Measurements from ENCODE around the gene CD81. TPM values are rescaled to one million over a fixed set of nuclear protein-coding genes. Genes with fewer than 3 reads are reported as not detected.

CD81 gene
- total RNA-seq, 2 donors from 2014 or later, result 498 to 842 TPM

DNA sequence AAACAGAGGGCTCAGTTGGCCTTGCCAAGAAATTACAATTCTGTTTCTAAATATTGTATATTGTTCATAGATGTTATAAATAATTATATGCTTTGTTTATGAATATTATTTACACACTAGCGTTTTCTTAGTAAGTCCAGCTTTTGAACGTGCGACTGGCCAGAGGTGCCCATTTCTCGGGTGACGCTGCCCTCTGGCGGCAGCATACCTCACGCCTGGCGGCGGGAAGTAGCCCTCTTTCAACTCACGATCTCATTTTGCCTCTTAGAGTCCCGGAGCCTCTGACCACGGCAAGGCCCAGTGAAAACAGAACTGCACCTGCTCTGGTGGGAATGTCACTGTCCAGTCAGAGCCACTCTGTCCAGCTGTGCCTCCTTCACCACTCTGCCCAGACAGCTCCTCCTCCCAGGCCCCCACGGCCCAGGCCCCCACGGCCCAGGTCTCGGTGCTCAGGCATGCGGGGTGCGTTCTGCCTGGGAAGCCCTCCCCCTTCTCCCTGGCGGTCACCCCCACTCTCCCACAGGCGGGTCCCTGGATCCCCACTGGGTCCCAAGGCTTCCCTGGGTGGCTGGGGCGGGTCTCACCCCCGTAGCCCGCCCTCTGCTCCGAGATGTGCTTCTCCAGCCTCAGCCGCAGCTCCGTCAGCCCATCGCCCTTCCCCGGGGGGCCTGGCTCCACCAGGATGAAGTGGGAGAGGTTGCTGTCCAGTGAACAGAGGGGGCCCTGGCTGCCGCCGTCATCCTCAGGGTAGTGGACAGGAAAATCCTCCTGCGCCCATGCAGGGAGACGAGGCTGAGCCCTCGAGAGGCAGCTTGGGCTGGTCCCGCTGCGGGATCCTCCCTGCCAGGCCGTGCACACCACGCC lies 42.8 kb downstream of the CD81 start:
- DNase-seq (ENCODE audit: low spot score), result no peak
- no peaks in the 10 kb centered on the region for H3K27me3 ChIP-seq (replicated peaks; ENCODE audit: insufficient read depth)
- H3K4me1 ChIP-seq (ENCODE audit: control insufficient read depth in 1 of 2, low read depth in 2 of 2), result no peaks in the 10 kb centered on the region
- no peak overlapping the region for H3K4me3 ChIP-seq
- no peaks in the 10 kb centered on the region for H3K36me3 ChIP-seq
- H3K27ac ChIP-seq, result no peak overlapping the region
- peak; percentile 56 for ATAC-seq (ENCODE audit: insufficient number of reproducible peaks, low FRiP score, low read depth)
- TF ChIP-seq, protein P1, sequence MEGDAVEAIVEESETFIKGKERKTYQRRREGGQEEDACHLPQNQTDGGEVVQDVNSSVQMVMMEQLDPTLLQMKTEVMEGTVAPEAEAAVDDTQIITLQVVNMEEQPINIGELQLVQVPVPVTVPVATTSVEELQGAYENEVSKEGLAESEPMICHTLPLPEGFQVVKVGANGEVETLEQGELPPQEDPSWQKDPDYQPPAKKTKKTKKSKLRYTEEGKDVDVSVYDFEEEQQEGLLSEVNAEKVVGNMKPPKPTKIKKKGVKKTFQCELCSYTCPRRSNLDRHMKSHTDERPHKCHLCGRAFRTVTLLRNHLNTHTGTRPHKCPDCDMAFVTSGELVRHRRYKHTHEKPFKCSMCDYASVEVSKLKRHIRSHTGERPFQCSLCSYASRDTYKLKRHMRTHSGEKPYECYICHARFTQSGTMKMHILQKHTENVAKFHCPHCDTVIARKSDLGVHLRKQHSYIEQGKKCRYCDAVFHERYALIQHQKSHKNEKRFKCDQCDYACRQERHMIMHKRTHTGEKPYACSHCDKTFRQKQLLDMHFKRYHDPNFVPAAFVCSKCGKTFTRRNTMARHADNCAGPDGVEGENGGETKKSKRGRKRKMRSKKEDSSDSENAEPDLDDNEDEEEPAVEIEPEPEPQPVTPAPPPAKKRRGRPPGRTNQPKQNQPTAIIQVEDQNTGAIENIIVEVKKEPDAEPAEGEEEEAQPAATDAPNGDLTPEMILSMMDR (IDR thresholded peaks at IDR 0.05), result peak; percentile 73
- H3K9me3 ChIP-seq, result no peaks in the 10 kb centered on the region

DNA sequence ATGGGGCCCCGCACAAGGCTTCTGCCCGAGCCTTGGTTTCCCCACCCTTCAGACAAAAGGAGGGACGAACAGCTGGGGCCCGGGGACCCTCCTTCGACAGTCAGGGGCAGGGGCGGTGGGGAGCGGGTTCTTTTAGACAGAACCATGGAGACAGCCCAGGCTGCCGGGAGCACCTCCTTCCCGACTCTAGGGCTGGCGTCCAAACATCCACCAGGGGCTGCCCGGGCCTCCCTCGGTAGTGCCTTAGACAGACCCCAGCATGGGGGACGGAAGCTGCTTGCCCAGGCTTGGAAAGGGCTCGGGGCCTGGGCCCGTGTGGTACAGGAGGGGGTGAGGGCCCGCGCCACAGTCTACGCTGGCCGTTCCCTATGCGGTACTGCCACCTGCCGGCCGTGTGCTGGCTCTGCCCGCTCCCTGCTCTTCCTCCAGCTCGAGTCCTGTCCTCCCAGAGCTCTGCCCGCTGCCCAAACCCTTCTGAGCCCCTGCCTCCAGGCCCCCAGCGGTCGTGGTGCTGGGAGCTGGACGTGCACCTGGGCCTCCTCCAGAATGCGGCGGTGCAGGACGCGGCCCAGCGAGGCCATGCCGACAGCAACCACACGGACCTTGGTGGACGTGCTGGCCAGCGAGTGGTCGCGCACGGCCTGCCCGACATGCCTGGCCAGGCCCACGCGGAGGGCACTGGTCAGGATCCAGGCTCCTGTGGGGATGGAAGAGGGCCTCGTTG lies 43.6 kb downstream of the CD81 start:
- Histone ChIP-seq H3K4me1 (ENCODE audit: control insufficient read depth in 1 of 2, low read depth in 2 of 2) (no peaks in the 10 kb centered on the region), H3K27me3 (replicated peaks; ENCODE audit: insufficient read depth) (no peaks in the 10 kb centered on the region), H3K9me3 (no peaks in the 10 kb centered on the region), H3K36me3 (no peaks in the 10 kb centered on the region), H3K27ac (no peak overlapping the region), H3K4me3 (no peak overlapping the region)
- no peak for DNase-seq (ENCODE audit: low spot score)
- peak; percentile 45 for ATAC-seq (ENCODE audit: insufficient number of reproducible peaks, low FRiP score, low read depth)
- TF ChIP-seq, protein P1 (IDR thresholded peaks at IDR 0.05), result peak; percentile 90

DNA sequence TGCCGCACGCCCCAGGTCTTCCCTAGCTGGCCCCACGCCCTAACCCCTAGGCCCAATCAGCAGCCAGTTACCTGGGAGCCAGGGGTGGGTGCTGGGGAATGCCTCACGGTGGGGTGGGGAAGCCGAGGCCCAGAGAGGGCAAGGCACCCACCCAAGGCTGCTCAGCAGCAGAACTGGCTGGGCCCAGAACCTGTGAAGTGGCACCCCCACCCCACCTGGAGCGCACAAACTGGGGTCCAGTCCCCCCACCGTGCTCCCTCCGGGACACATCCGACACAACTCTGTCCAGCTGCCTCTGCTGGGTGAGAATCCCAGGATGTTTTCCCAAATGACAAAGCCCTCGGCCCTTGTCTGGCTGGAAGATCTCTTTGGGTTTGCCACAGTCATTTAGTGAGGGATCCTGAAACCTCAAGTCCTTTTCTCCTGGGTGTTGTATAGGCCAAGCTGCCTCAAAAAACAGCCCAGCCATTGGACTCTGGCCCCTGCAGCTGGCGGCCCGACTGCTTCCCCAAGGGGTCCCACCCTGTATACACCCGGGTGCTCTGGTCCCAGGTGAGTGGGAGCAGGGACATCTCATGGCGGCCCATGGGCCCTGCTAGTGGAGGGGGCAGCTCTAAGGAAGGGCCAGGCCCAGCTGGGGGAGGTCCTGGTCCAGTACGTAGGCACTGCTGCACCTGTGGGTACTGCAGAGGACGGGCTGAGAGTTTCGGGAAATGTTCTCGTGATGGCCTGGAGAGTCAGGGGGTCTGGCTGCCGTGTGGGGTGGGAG lies 44.3 kb downstream of the CD81 start:
- TF ChIP-seq, protein P1 (IDR thresholded peaks at IDR 0.05), result no peak
- no peaks in the 10 kb centered on the region for H3K27me3 ChIP-seq (replicated peaks; ENCODE audit: insufficient read depth)
- H3K9me3 ChIP-seq, result no peaks in the 10 kb centered on the region
- H3K36me3 ChIP-seq, result no peaks in the 10 kb centered on the region
- ATAC-seq (ENCODE audit: insufficient number of reproducible peaks, low FRiP score, low read depth) (no peak), DNase-seq (ENCODE audit: low spot score) (no peak)
- no peaks in the 10 kb centered on the region for H3K4me1 ChIP-seq (ENCODE audit: control insufficient read depth in 1 of 2, low read depth in 2 of 2)
- H3K27ac ChIP-seq, result no peak overlapping the region
- no peak overlapping the region for H3K4me3 ChIP-seq

DNA sequence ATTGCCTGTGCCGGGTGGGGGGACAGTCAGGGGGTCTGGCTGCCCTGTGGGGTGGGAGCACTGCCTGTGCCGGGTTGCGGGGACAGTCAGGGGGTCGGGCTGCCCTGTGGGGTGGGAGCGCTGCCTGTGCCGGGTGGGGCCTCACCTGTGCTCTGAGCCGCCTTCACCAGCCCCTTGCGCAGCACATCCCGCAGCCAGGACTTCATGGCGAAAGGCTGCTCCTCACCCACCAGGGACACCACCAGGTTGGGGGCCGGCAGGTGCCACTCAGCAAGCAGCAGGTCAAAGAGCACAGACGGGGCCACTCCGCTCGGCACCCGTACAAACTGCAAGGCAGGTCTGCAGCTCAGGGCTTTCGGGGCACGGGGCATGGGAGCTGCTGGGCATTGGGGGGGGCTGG lies 44.9 kb downstream of the CD81 start:
- H3K4me1 ChIP-seq (ENCODE audit: control insufficient read depth in 1 of 2, low read depth in 2 of 2), result no peaks in the 10 kb centered on the region
- TF ChIP-seq, protein P1 (IDR thresholded peaks at IDR 0.05), result no peak
- H3K36me3 ChIP-seq, result no peaks in the 10 kb centered on the region
- no peak overlapping the region for H3K4me3 ChIP-seq
- H3K9me3 ChIP-seq, result no peaks in the 10 kb centered on the region
- DNase-seq (ENCODE audit: low spot score) (no peak), ATAC-seq (ENCODE audit: insufficient number of reproducible peaks, low FRiP score, low read depth) (no peak)
- H3K27me3 ChIP-seq (replicated peaks; ENCODE audit: insufficient read depth), result no peaks in the 10 kb centered on the region
- H3K27ac ChIP-seq, result no peak overlapping the region

All from thoracic aorta (tissue), 2 donors.